ENCODE data around the gene MYO5B.

The MYO5B gene

DNA sequence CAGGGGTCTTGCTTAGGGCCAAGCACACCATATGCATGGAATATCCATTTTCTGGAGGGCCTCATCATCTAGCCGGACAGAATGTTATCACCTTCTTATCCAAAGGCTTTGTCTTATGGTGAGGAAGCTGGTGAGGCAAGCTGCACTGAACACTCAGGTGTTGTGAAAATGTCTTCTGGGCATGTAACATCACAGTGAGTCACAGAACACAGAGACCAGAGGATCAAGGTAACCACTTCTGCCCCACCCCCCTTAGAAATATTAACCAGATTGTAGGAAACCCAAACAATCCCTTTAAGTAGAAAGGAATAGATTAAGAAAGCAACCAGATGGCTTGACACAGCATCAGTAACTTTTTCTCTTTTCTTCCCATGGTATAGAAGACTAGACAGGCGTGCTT is 51.1 kb downstream of the MYO5B start:
- DNase-seq = no peak

DNA sequence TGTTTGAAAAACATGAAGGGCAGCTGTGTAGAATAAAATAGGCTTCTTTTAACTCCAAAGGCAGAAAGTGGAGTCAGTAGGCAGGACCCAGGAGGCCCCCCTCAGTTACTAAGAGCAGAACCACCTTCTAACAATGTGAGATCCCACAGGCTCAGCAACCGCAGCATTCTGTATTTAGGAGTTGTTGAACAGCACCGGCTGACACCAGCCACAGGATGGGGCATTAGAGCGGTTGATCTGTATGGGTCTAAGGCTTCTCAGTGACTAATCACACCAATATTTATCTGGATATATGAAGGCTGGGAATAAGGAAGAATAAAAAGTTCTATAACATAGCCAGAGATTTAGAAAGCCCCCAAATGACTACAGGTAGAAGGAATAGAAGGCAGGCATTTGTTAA is 51.7 kb downstream of the MYO5B start:
- DNase-seq = no peak

DNA sequence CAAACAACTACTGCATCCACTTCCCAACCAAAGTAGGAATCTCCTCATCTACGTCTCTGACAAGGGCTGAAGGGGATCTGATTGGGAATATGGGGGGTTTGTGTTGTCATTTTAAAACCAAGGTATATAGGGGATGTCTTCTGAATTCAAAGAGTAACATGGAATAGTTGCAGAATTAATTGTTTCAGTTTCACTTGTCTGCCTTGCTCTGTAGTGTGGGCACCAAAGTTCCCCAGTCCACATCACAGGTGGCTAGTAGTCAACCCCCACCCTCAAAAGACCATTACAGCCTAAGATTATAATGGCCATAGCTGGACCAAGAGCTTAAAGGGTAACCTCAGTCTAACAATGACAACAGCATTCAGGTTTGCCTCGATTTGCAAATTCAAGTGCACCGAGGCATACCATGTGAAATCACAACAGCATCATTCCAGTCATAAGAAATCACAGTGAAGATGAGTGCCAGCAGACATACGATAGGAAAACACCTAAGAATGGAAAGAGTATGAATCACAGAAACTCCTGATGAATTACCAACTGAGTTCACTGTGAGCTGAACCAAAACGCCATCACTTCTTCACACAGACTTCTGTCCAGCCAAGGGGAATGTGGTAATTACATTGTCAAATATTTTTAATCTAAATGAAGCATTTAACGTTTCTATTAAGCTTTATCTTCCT is 52.4 kb downstream of the MYO5B start:
- no peak for DNase-seq

DNA sequence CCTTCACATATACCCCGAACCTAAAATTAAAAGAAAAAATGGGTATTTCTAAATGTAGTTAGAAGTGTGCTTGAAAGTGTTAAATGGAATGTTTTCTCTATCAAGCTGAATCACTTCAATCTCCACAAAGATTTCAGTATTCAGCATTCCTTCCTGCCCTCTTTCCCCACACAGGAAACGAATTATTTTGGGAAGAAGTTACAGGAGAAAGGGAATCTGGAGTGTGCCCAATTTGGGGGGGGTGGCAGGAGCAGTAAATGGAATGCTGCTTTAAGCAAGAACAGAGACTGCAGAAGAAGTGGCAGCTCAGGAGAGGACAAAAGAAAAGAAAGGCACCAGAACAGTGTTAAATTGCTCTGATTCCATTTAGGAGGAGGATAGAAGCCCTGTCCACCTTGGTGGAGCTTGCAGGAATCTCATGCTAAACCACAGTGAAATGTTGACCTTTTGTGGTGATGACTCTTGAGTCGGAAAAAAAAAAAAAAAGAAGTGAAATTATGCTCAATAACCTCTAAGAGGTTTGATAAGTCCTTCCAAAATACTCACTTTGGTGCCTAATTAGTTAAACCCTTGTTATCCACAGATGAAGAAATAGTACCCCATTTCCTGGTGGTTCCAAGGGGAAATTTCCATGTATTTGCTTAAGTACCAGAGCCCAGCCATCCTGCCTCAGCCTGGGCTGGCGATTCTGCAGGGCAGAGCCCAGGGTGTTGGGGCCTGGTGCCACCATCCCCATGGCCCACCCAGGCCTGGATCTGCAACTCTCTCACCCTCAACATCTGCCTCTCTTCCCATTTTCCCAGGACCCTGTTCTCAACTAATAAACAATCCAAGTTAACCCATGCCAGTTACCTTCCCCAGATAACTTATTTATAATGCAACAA is 56.5 kb downstream of the MYO5B start:
- DNase-seq = no peak

DNA sequence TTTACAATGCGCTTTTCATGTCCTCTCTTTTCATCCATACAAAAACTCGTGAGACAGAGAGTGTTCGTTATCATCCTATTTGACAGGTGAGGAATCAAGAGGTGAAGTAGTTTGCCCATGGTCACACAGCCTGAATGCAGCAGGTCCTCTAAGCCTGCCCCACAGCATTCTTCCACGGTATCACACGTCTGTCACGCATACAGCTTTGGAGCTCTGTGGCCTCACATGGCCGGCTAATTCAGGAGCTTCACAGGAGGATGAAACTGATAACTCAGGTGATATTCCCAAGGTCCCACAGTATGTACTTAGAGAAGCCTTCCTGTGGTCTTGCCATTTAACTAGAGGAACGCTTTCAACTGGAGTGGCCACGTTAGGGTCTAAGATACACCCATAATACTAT is 59.0 kb downstream of the MYO5B start:
- no peak for DNase-seq

DNA sequence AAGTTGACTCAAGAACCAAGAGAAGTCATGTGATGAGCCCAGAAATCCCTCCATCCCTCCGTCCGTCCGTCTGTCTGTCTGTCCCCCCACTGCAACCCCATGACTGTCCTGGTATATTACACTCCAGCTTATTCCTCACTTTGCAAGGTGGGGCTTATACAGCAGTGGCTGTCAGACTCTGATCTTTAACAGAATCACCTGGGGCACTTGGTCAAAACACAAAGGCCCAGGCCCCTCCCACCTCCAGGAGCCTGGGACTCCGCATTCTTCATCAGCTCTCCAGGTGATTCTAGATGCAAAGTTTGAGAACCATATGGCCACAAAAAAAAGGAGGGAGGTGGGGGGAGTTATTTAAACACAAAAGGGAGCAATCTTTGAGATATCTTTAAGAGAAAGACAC is 61.4 kb downstream of the MYO5B start:
- no peak for DNase-seq

DNA sequence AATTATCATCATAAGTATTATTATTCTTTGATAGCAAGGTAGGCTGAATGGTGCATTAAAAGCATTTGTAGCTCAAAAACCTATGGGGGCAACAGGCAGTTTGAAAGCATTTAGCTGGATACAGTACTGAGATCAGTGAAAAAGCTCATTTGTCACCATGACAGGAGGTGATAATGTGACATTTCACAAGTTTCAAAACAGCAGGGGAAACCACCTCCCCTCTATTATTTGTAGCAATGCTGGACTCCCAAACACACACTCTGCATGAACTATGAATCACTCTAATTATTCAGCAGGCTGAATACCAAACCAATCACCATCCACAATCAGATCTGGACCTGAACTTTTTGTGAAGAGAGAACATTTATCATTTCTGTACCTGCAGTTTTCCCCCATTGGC is 63.4 kb downstream of the MYO5B start:
- DNase-seq = no peak

DNA sequence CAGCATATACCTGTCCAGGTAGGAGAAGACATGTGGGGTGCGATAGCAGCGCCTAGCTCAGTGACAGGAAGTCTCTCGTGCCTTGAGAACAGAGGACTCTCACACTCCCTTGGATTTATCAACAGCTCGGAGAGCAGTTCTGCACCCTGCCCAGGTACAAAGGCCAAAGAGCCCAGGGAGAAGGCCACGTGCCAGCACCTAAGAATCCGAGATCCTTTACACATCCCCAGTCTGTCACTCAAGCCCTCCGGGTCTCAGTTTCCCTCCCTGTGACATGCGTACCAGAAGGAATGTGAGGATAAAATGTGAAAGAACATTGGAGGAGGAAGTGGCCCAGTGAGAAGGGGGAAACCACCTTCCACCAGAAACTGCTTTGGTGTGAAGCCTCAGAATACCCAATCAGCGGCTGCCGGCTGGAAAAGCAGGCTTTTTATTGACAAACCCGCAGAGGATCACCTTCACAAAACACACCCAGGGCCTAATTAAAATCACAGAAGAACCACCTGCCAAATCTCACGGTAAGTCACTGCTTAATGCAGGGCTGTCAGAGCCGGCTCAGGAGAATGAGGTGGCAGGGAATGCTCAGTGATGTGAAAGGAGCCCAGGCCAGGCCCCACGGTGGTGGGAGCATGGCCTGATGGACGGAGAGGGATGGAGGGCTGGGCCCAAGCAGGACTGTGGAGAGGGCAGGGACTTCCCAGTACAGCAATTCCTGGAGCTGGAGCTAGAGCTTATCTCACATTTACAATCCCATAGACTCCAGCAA is 66.3 kb downstream of the MYO5B start:
- no peak for DNase-seq

DNA sequence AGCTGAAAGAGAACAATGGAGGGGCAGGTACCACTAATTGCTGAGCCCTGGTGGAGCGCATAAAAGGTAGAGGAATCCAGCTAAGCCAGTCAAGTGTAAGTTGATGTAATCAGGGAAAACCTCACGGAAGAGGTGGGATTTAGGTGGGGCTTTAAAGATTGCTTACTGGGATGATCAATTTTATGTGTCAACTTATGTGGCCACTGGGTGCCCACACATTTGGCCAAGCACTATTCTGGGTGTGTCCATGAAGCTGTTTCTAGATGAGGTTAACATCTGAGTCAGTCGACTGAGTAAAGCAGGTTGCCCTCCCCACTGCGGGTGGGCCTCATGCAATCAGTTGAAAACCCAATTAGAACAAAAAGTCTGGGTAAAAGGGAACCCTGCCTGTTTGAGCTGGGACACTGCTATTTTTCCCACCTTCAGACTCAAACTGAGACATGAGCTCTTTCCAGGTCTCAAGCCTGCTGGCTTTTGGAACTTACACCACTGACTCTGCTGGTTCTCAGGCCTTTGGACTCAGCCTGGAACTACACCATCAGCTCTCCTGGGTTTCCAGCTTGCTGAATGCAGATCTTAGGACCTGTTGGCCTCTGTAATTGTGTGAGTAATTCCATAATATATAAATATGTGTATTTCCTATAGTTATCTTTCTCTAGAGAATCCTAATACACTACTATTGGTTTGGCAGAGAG is 67.3 kb downstream of the MYO5B start:
- DNase-seq = no peak

DNA sequence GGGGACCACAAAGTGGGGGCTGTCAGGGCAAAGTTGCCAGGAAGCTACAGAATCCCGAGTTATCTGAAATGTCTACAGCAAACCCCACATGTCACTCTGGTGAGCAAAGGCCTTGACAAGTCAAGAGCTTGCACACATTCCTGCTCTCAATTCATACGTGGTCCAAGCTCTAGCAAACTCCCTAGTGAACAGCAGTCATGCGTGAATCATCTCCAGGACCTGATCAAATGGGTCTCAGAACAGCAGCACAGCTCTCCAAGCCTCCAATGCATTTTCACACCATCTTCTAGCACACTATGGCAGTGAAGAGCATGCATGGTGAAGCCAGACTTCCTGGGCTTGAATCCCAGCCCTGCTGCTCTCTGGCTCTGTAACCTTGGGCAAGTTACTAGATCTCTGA is 68.5 kb downstream of the MYO5B start:
- DNase-seq = no peak

DNA sequence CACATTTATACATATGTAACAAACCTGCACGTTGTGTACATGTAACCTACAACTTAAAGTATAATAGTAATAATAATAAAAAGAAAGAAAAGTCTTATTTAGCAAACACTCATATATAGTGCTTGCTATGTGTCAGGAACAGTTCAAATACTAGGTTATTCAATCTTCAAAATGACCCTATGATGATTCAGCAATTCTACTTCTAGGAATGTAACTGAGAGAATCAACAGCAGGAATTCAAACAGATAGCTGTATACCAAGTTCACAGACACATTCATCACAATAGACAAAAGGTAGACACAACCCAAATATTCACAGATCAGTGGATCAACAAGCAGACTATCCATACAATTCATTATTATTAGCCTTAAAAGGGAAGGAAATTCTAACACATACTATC is 69.5 kb downstream of the MYO5B start:
- DNase-seq = no peak

DNA sequence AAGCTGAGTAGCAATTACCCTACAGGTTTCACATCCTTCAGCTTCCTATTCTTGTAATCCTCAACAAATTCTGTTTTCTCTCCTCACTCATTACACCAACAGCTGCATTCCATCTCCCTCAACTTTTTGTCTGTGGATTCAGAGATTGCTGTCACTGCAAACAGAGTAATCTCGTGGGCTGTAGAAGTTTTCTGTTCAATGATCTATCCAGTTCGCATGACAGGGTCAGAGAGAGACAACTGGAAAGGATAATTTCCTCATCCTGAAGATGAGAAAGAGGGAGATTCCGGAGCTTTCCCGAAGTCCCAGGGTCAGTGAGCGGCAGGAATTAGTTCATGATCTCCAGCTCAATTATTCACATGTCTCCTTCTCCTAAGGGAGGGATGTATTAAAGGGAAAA is 75.7 kb downstream of the MYO5B start:
- no peak for DNase-seq

DNA sequence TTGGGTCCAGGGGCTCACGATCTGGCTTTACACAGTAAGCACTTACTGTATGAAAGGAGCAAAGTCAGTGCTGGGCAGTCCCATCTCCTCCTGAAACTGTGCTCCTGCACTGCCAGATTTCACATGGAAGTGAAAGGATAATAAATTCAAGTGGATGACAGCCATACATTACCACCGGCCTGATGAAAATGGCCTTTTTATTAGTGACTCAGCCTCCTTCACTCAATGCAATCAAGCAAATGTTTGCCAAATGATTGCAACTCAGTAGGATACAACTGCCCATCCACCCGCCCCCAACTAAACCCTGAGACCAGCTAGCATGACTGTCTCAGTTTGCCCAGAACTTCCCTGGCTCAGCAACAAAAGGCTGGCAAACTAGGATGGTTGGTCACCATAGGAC is 77.1 kb downstream of the MYO5B start:
- no peak for DNase-seq

DNA sequence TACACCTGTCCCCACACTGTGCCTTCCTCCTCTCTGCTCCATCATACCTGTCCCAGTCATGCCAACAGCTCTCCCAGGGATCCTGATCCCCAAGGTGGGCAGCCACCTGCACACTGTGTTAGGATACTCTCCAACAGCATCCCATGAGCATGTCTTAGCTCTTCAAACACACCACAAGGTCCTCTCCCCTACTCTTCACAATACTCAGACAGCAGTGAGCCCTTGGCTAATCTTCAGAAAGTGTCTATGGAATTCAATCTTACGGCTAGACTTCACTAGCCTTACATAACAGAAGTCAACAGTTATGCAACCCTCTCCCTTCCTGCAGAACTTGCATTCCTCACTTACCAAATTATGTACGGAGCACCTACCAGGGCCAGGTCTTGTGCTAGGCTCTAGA is 79.9 kb downstream of the MYO5B start:
- no peak for DNase-seq

DNA sequence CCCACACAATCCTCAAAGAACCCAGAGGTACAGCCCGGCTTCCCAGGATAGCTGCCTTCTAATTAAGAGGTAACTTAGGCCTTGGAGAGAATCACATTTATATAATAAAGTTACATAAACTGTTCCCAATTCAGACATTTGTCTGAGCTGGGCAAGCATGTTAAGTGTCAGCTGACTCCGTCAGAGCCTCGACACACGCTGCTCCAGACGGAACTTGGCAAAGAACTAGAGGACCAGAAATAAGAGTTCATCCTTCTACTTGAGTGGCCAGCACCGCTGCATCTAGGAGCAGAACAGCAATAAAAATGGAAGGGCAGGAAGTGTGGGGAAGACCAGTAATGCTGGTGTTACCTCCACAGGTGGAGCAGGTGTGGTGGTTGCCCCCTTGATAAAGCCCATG is 80.5 kb downstream of the MYO5B start:
- DNase-seq = no peak

DNA sequence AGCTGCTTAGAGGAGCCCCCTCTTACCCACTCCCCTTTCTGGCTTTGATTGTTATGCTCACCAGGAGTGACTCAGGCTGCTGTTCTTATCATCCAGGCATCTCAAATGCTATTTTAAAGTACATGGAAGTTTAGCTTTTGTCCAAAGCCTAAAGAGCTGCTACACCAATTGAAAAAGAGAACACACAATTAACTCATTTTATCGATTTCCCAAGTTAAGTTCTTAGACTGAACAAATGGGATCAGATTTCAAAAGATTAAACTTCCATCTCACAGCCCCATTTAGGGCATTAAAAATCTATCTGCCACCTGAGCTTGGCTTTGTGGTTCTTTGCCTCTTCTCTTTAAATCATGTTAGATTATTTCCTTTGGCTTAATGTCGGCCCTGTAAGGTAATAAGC is 81.2 kb downstream of the MYO5B start:
- no peak for DNase-seq

DNA sequence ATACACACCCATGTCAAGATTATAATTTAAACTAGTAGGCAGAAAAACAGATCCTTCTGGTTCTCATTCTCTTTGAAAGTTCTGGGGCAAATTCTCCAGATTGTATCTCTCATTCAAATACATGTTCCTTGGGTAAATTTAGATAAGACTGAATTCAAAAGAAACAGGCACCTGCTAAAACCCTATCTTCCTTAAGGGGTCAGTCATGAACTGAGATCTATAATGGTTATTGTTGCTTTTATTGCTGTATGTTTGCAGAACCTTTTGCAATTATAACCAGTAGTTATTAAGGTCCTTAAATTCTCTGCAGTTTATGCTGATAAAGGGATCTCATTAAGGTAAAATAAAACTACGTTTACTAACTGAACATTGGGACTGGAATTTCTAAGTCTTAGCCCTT is 83.5 kb downstream of the MYO5B start:
- no peak for DNase-seq

DNA sequence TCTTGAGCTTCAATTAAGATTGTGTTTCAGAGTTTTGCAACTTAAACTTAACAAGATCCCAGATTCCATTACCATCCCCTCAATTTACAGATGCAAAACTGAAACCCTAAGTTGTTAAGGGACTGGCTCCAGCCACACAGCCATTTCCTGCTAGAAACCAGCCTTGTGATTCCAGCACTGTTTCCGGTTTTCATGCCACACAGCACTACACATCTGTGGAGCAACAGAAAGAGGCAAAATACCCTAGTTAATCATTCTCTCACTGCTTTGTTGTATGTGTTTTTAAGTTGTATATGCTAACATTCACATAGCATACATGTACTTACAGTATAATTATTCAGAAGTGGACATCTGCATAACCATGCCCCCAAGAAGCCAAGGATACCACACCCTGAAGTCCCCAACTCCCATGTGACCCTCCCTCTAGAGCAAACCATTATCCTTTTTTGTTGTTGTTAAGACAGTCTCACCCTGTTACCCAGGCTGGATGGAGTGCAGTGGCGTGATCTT is 87.4 kb downstream of the MYO5B start:
- DNase-seq = no peak

DNA sequence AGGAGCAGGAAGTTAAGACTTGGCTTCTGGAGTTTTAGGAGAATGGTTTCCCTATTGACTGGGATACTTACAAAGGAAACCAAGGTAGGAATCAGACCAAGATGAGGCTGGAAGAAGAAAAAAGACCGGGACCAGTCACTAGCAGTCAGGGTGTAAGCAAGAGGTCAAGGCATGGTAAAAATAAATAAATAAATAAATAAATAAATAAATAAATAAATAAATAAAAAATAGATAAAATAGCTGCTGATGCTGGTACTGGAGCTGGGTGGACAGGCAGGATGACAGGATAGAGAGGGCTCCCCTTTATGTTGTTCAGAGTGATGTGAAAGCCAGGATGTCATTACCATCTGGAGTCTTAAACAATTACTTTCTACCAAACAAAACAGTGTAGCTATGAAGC is 89.9 kb downstream of the MYO5B start:
- no peak for DNase-seq

DNA sequence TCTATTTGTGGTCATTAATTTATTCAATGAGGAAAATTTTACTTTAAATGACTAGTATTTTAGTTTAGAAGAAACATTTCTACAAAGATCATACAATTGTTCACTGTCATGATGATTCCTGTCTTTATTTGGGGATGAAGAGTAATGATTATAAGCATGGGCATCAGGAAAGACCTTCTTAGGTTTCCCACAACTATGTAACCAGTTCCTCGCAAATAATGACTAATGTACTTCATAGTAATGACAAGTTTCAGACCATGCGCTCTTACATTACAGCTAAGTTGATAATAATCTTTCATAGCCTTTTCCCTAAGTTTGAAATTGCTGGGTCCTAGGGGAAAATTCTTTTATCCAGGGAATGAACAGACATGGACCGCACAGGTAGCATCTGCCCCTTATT is 90.5 kb downstream of the MYO5B start:
- DNase-seq = no peak

DNA sequence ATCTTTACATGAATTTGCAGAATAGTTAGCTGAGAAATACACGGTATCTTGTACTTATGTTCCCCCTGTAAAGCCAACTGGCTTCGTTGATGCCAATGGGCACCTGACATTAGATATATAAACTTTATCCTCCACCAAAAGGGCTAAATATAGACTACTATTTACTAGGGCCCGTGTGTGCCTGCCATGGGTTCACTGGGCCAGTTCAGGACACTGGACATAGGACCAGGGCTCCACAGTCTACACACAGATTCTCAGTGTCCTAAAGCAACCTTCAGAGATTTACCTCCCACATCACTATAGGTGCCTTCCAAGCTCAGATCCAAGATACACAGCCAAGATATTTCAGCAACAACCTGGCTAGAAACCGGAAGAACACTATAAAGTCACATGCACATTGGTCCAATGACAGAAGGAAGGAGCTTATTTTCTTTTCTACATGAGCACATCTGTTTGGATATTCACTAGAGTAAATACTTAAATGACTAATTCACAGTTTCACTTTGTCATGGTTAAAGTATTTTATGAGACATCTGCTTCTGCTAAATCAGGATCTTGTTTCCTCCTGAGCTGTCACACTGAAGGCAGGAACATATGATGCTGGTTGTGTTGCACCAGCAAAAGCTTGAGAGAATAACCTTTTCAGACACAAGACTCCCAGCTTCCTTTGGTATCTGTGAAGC is 95.1 kb downstream of the MYO5B start:
- no peak for DNase-seq

DNA sequence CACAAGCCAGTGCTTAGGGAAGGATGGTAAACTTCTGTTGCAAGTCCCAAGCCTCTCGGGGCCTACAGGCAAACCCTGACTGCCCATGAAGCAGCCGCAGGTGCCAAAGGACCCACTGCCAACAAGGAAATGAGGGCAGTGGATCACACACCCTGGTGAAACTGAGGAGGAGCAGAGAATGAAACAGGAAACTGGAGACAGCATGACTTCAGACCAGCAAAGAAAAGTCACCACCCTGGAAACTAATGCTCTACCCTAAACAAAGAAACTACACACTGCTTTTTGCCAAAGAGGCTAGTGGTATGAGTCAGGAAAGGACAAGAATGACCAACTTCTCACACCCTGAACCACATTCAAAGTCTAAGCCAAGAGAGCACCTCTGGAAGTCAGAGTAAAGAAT is 97.2 kb downstream of the MYO5B start:
- no peak for DNase-seq

All from stimulated activated CD4-positive, alpha-beta T cell treated with anti-CD3 and anti-CD28 coated beads, Interleukin-4, amount 100 ng/mL, for 24 hours (primary cell).